Measurements from ENCODE around the gene ZIM2.

ZIM2 gene

DNA sequence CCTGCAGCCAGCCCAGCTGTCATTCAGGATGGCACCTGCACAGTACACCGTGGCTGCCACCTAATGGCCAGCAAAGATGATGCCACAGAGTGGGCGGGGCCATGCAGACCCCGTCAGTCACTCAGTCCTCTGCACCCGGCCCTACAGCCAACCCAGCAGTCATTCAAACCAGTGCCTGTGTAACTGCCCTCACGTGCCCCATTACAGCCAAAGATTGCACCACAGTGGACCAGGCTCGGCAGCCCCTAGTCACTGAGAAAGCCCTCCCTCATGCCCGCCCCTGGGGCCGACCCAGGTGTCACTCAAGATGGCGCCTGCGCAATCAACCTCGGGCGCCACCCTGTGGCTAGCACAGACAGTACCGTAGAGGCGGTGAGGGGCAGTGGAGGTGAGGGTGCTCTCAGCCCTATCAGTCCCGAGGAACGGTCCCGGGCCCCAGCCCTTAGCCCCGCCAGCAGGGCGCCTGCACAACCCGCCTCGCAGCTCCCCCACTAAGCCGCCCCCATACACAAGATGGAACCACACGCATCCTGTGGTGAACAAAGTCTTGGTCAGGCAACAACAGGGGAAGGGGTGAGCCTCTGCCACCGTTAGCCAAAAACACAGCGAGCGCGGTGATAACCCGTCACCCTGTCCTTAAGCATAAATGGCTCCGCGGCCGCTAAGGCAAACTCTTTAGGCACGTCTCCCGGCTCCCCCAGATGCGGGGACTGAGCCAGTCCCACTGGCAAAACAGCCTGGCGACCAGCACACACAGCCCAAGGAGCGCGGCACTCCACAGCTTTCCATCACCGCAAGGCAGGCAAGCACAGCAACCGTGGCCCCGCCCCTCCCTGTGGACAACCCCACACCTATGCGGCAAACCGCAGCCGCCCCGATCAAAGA lies 2.3 kb downstream of the ZIM2 start:
- H3K9ac ChIP-seq (ENCODE audit: low read depth, low read length, poor library complexity) = peak overlapping the region; percentile 83
- peaks cover 0 to 9% (median 0%) of the 10 kb centered on the region in 3 experiments for H3K27me3 ChIP-seq (ENCODE audit: control insufficient read depth in 3 of 3, insufficient read depth in 3 of 3, low read depth in 1 of 3, low read length in 3 of 3)
- no peak overlapping the region for H2BK15ac ChIP-seq (ENCODE audit: low read length)
- no peaks in the 10 kb centered on the region for H3K4me1 ChIP-seq (ENCODE audit: control insufficient read depth in 2 of 2, insufficient read depth in 1 of 2, low read depth in 1 of 2, low read length in 2 of 2)
- H3K4ac ChIP-seq (ENCODE audit: low read length) = no peak overlapping the region
- peak overlapping the region; percentile 63 for H3K14ac ChIP-seq (ENCODE audit: low read length)
- no peak overlapping the region for H2BK12ac ChIP-seq (ENCODE audit: low read length)
- no CpG with 5 or more reads among the region's 44 CpGs for WGBS, 2 donors (ENCODE audit: extremely low coverage in 2 of 2, insufficient read length in 2 of 2, insufficient replicate concordance in 1 of 2)
- H4K91ac ChIP-seq (ENCODE audit: low read depth, low read length, poor library complexity) = no peak overlapping the region
- H3K79me1 ChIP-seq (ENCODE audit: low read depth, low read length) = peaks cover 8% of the 10 kb centered on the region
- peak overlapping the region; percentile 87 for H3K4me2 ChIP-seq (ENCODE audit: insufficient read depth, low read length, poor library complexity, severe bottlenecking)
- H3K18ac ChIP-seq (ENCODE audit: low read length) = peak overlapping the region; percentile 77
- H3K23ac ChIP-seq (ENCODE audit: low read depth, low read length, poor library complexity) = peak overlapping the region; percentile 49
- no peak overlapping the region for H4K8ac ChIP-seq (ENCODE audit: low read depth, low read length)
- peak overlapping the region in 1 of 2 donors; percentile 90 for H3K4me3 ChIP-seq (ENCODE audit: low read length in 2 of 2)
- H3K36me3 ChIP-seq (replicated peaks in 1 of 2; ENCODE audit: control insufficient read depth in 2 of 2, insufficient read depth in 2 of 2, low read length in 2 of 2) = peaks cover 0 to 18% of the 10 kb centered on the region in 2 donors
- peaks cover 6 to 30% of the 10 kb centered on the region in 2 donors for H3K9me3 ChIP-seq (replicated peaks in 1 of 2; ENCODE audit: control insufficient read depth in 2 of 2, insufficient read depth in 1 of 2, low read depth in 1 of 2, low read length in 2 of 2)
- peak; percentile 75 for DNase-seq (ENCODE audit: low spot score)
- H2AFZ ChIP-seq (ENCODE audit: low read length) = no peak overlapping the region
- peak overlapping the region; percentile 57 for H3K27ac ChIP-seq (replicated peaks; ENCODE audit: low read length)
- H2BK5ac ChIP-seq (ENCODE audit: low read length) = peak overlapping the region; percentile 30
- no peak overlapping the region for H2AK5ac ChIP-seq (ENCODE audit: low read depth, low read length)
- H2BK120ac ChIP-seq (ENCODE audit: low read depth, low read length) = no peak overlapping the region

DNA sequence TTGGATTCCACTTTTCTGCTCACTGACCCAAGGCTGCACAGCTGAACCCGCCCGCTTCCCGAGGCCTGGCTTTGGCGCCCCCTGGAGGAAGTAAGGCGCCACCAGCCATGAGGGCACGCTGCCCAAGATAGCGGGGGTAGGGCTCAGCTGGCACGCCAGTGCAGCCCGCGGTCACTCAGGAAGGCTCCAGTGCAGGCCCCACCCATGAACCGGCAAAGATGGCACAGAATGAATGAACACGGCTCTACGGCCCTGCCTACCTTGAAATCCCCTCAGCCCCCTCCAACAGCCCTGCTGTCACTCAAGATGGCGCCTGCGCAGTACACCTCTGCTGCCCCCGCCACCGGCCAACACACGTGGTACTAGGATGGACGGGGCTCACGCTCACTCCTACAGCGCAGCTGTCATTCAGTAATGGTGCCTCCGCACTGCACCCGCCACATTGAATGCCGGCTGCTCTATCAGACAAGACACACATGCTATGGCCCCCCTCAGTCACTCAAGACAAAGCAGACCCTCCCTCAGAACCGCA lies 3.0 kb downstream of the ZIM2 start:
- no peak for DNase-seq (ENCODE audit: low spot score)
- peaks cover 9% of the 10 kb centered on the region for H3K79me1 ChIP-seq (ENCODE audit: low read depth, low read length)
- H2BK5ac ChIP-seq (ENCODE audit: low read length) = no peak overlapping the region
- H3K9me3 ChIP-seq (replicated peaks in 1 of 2; ENCODE audit: control insufficient read depth in 2 of 2, insufficient read depth in 1 of 2, low read depth in 1 of 2, low read length in 2 of 2) = peaks cover 6 to 32% of the 10 kb centered on the region in 2 donors
- no peak overlapping the region for H4K8ac ChIP-seq (ENCODE audit: low read depth, low read length)
- peak overlapping the region; percentile 82 for H3K18ac ChIP-seq (ENCODE audit: low read length)
- no peak overlapping the region for H2AFZ ChIP-seq (ENCODE audit: low read length)
- no peak overlapping the region for H3K27ac ChIP-seq (replicated peaks; ENCODE audit: low read length)
- H3K4ac ChIP-seq (ENCODE audit: low read length) = no peak overlapping the region
- no peak overlapping the region for H2BK120ac ChIP-seq (ENCODE audit: low read depth, low read length)
- H4K91ac ChIP-seq (ENCODE audit: low read depth, low read length, poor library complexity) = no peak overlapping the region
- no CpG with 5 or more reads among the region's 25 CpGs for WGBS, 2 donors (ENCODE audit: extremely low coverage in 2 of 2, insufficient read length in 2 of 2, insufficient replicate concordance in 1 of 2)
- H2AK5ac ChIP-seq (ENCODE audit: low read depth, low read length) = no peak overlapping the region
- H3K9ac ChIP-seq (ENCODE audit: low read depth, low read length, poor library complexity) = peak overlapping the region; percentile 79
- peaks cover 0 to 19% of the 10 kb centered on the region in 2 donors for H3K36me3 ChIP-seq (replicated peaks in 1 of 2; ENCODE audit: control insufficient read depth in 2 of 2, insufficient read depth in 2 of 2, low read length in 2 of 2)
- peak overlapping the region; percentile 6 for H3K14ac ChIP-seq (ENCODE audit: low read length)
- H3K4me1 ChIP-seq (ENCODE audit: control insufficient read depth in 2 of 2, insufficient read depth in 1 of 2, low read depth in 1 of 2, low read length in 2 of 2) = no peaks in the 10 kb centered on the region
- peak overlapping the region; percentile 87 for H3K4me2 ChIP-seq (ENCODE audit: insufficient read depth, low read length, poor library complexity, severe bottlenecking)
- no peak overlapping the region for H2BK15ac ChIP-seq (ENCODE audit: low read length)
- H3K27me3 ChIP-seq (ENCODE audit: control insufficient read depth in 3 of 3, insufficient read depth in 3 of 3, low read depth in 1 of 3, low read length in 3 of 3) = peaks cover 0 to 11% (median 0%) of the 10 kb centered on the region in 3 experiments
- peak overlapping the region; percentile 49 for H3K23ac ChIP-seq (ENCODE audit: low read depth, low read length, poor library complexity)
- no peak overlapping the region for H2BK12ac ChIP-seq (ENCODE audit: low read length)
- H3K4me3 ChIP-seq (ENCODE audit: low read length in 2 of 2) = peak overlapping the region in 1 of 2 donors; percentile 90

DNA sequence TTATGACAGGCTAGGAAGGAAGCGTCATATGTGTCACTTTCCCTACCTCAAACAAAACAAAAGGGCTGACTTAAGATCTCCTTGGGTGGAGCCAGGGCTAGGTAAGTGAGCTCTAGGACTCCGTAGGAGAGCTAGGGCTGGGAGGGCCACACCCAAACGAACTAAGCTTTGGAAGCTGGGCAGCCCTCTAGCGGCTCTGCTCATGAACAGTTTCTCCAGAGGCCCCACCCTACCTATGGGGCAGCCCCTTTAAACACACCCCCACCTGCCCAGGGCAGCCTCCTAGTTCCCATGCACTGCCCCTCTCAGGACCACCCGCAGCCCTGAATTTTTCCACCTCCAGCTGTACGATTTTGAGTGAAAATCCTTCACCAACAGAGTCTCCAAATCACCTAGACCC lies 3.5 kb downstream of the ZIM2 start:
- peaks cover 0 to 16% (median 2%) of the 10 kb centered on the region in 3 experiments for H3K27me3 ChIP-seq (ENCODE audit: control insufficient read depth in 3 of 3, insufficient read depth in 3 of 3, low read depth in 1 of 3, low read length in 3 of 3)
- no peak overlapping the region for H2BK15ac ChIP-seq (ENCODE audit: low read length)
- H3K79me1 ChIP-seq (ENCODE audit: low read depth, low read length) = peaks cover 9% of the 10 kb centered on the region
- no peak for DNase-seq (ENCODE audit: low spot score)
- H3K18ac ChIP-seq (ENCODE audit: low read length) = no peak overlapping the region
- H3K23ac ChIP-seq (ENCODE audit: low read depth, low read length, poor library complexity) = no peak overlapping the region
- no peak overlapping the region for H2BK5ac ChIP-seq (ENCODE audit: low read length)
- H3K4ac ChIP-seq (ENCODE audit: low read length) = no peak overlapping the region
- no peak overlapping the region for H2AK5ac ChIP-seq (ENCODE audit: low read depth, low read length)
- no peak overlapping the region for H3K4me3 ChIP-seq (ENCODE audit: low read length in 2 of 2)
- no peak overlapping the region for H2BK12ac ChIP-seq (ENCODE audit: low read length)
- no peak overlapping the region for H3K4me2 ChIP-seq (ENCODE audit: insufficient read depth, low read length, poor library complexity, severe bottlenecking)
- peaks cover 0 to 21% of the 10 kb centered on the region in 2 donors for H3K36me3 ChIP-seq (replicated peaks in 1 of 2; ENCODE audit: control insufficient read depth in 2 of 2, insufficient read depth in 2 of 2, low read length in 2 of 2)
- H3K14ac ChIP-seq (ENCODE audit: low read length) = no peak overlapping the region
- peaks cover 6 to 32% of the 10 kb centered on the region in 2 donors for H3K9me3 ChIP-seq (replicated peaks in 1 of 2; ENCODE audit: control insufficient read depth in 2 of 2, insufficient read depth in 1 of 2, low read depth in 1 of 2, low read length in 2 of 2)
- H3K27ac ChIP-seq (replicated peaks; ENCODE audit: low read length) = no peak overlapping the region
- no peak overlapping the region for H4K91ac ChIP-seq (ENCODE audit: low read depth, low read length, poor library complexity)
- no peak overlapping the region for H3K9ac ChIP-seq (ENCODE audit: low read depth, low read length, poor library complexity)
- WGBS, 2 donors (ENCODE audit: extremely low coverage in 2 of 2, insufficient read length in 2 of 2, insufficient replicate concordance in 1 of 2) = no CpG with 5 or more reads among the region's 6 CpGs
- no peak overlapping the region for H2AFZ ChIP-seq (ENCODE audit: low read length)
- H2BK120ac ChIP-seq (ENCODE audit: low read depth, low read length) = no peak overlapping the region
- H3K4me1 ChIP-seq (ENCODE audit: control insufficient read depth in 2 of 2, insufficient read depth in 1 of 2, low read depth in 1 of 2, low read length in 2 of 2) = peaks cover 2 to 4% of the 10 kb centered on the region in 2 donors
- no peak overlapping the region for H4K8ac ChIP-seq (ENCODE audit: low read depth, low read length)

DNA sequence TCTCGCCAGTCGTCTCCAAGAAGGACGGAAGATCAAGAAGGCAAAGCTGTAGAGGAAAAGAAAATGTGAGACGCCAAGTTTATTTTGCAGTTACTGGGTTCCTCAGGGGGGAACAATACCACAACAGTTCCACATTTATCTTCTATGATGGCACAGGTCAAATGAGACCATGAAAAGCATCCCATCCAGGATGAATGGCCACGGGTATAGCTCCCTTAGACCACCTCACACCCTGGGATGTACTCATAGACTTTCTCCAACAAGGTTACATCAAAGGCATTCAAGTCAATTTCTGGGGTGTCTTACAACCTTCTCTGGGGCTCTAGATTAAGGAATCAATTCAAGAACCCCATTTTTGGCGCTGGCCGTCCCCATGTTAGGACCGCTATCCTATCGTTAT lies 4.5 kb downstream of the ZIM2 start:
- Histone ChIP-seq H3K4me3 (ENCODE audit: low read length in 2 of 2) (no peak overlapping the region), H2BK12ac (ENCODE audit: low read length) (no peak overlapping the region), H3K14ac (ENCODE audit: low read length) (no peak overlapping the region), H3K27ac (replicated peaks; ENCODE audit: low read length) (no peak overlapping the region), H2BK15ac (ENCODE audit: low read length) (no peak overlapping the region), H3K4me2 (ENCODE audit: insufficient read depth, low read length, poor library complexity, severe bottlenecking) (no peak overlapping the region), H3K23ac (ENCODE audit: low read depth, low read length, poor library complexity) (no peak overlapping the region), H3K18ac (ENCODE audit: low read length) (no peak overlapping the region), H2BK120ac (ENCODE audit: low read depth, low read length) (no peak overlapping the region), H2BK5ac (ENCODE audit: low read length) (no peak overlapping the region), H3K36me3 (replicated peaks in 1 of 2; ENCODE audit: control insufficient read depth in 2 of 2, insufficient read depth in 2 of 2, low read length in 2 of 2) (peaks cover 0 to 21% of the 10 kb centered on the region in 2 donors), H3K4me1 (ENCODE audit: control insufficient read depth in 2 of 2, insufficient read depth in 1 of 2, low read depth in 1 of 2, low read length in 2 of 2) (peaks cover 2 to 10% of the 10 kb centered on the region in 2 donors), H2AK5ac (ENCODE audit: low read depth, low read length) (no peak overlapping the region), H3K9ac (ENCODE audit: low read depth, low read length, poor library complexity) (no peak overlapping the region), H3K4ac (ENCODE audit: low read length) (no peak overlapping the region), H4K8ac (ENCODE audit: low read depth, low read length) (no peak overlapping the region), H3K79me1 (ENCODE audit: low read depth, low read length) (peaks cover 9% of the 10 kb centered on the region), H3K9me3 (replicated peaks in 1 of 2; ENCODE audit: control insufficient read depth in 2 of 2, insufficient read depth in 1 of 2, low read depth in 1 of 2, low read length in 2 of 2) (peaks cover 6 to 34% of the 10 kb centered on the region in 2 donors), H2AFZ (ENCODE audit: low read length) (no peak overlapping the region), H4K91ac (ENCODE audit: low read depth, low read length, poor library complexity) (no peak overlapping the region), H3K27me3 (ENCODE audit: control insufficient read depth in 3 of 3, insufficient read depth in 3 of 3, low read depth in 1 of 3, low read length in 3 of 3) (peaks cover 0 to 17% (median 2%) of the 10 kb centered on the region in 3 experiments)
- no peak for DNase-seq (ENCODE audit: low spot score)
- WGBS, 2 donors (ENCODE audit: extremely low coverage in 2 of 2, insufficient read length in 2 of 2, insufficient replicate concordance in 1 of 2) = no CpG with 5 or more reads among the region's 9 CpGs
